HepG2 (cell line): ENCODE data around the gene EIF5. TPM values are rescaled to one million over a fixed set of nuclear protein-coding genes. Genes with fewer than 3 reads are reported as not detected.

Experiments used
- CBX5 ChIP-seq: sonication (generic); formaldehyde crosslinking; IDR thresholded peaks from 2 replicates; pipeline ENCODE4 v1.4.0; 2020; ENCODE audit warnings: missing genetic modification reagents, borderline replicate concordance
- FOXK1 ChIP-seq: sonication (generic); formaldehyde crosslinking; IDR thresholded peaks from 2 replicates; pipeline ENCODE4 v1.4.0; 2020; ENCODE audit warnings: low read depth, missing genetic modification reagents, borderline replicate concordance
- GATAD1 ChIP-seq: IDR thresholded peaks from 2 replicates; pipeline ENCODE4 v1.6.1; 2016; ENCODE audit warnings: missing genetic modification reagents, missing compliant biosample characterization
- GPN1 ChIP-seq: sonication (generic); formaldehyde crosslinking; IDR thresholded peaks from 2 replicates; pipeline ENCODE4 v1.5.1; 2020; ENCODE audit warnings: missing genetic modification reagents, borderline replicate concordance
- MATR3 ChIP-seq: sonication (generic); formaldehyde crosslinking; IDR thresholded peaks from 2 replicates; pipeline ENCODE4 v1.4.0; 2020; ENCODE audit warnings: missing genetic modification reagents
- SOX6 ChIP-seq, 2 experiments: fragments of 450-650 bp in 1 of 2; sonication (generic) in 1 of 2; formaldehyde crosslinking in 1 of 2; IDR thresholded peaks; 2 replicates each; pipeline versions ENCODE4 v1.4.0 to v1.6.1; 2017 to 2020; ENCODE audit warnings: antibody characterized with exemption in 1 of 2, mild to moderate bottlenecking in 1 of 2, missing genetic modification reagents in 1 of 2
- TEAD3 ChIP-seq: optimal IDR thresholded peaks from 2 replicates; pipeline ENCODE3; 2016; ENCODE audit warnings: borderline replicate concordance
- ZNF329 ChIP-seq: sonication (generic); formaldehyde crosslinking; IDR thresholded peaks from 2 replicates; pipeline ENCODE4 v1.9.0; 2021; ENCODE audit warnings: low read depth, mild to moderate bottlenecking, missing genetic modification reagents
- ZNF749 ChIP-seq: sonication (generic); formaldehyde crosslinking; IDR thresholded peaks from 2 replicates; pipeline ENCODE4 v1.8.0; 2022; ENCODE audit warnings: mild to moderate bottlenecking, missing genetic modification reagents, moderate library complexity, borderline replicate concordance
- polyA plus RNA-seq, 8 experiments: library from polyadenylated mRNA; depleted of rRNA in 3 of 8; stranded (reverse) in 7 of 8; unstranded in 1 of 8; fragments of >200 nt; fragmentation: Illumina TruSeq in 4 of 8; extraction: Trizol in 4 of 8; gene quantifications; 2 replicates each; pipeline versions ENCODE4 v1.2.1 to v1.2.3, GENCODE V29; 2011 to 2016; ENCODE audit warnings: low read depth in 4 of 8, missing spikeins in 1 of 8, mixed read lengths in 1 of 8; ENCODE audit not compliant: insufficient read depth in 1 of 8
- total RNA-seq, 5 experiments: library from RNA; depleted of rRNA; stranded (reverse); fragments of >200 nt; fragmentation: Illumina TruSeq; extraction: Trizol; gene quantifications; 2 replicates each; pipeline ENCODE4 v1.2.3, GENCODE V29; 2016; ENCODE audit warnings: low read depth in 1 of 5
- TF ChIP-seq, protein P1 (sequence below): sonication (generic); formaldehyde crosslinking; IDR thresholded peaks from 2 replicates; pipeline ENCODE4 v1.5.0; 2020; ENCODE audit warnings: mild to moderate bottlenecking, missing genetic modification reagents, borderline replicate concordance

Gene EIF5
- total and polyA plus RNA-seq, 2 of the 13 experiments (the other 11 are each of a cell fraction or from before 2014, with no cell fraction given): 189 to 281 TPM

DNA sequence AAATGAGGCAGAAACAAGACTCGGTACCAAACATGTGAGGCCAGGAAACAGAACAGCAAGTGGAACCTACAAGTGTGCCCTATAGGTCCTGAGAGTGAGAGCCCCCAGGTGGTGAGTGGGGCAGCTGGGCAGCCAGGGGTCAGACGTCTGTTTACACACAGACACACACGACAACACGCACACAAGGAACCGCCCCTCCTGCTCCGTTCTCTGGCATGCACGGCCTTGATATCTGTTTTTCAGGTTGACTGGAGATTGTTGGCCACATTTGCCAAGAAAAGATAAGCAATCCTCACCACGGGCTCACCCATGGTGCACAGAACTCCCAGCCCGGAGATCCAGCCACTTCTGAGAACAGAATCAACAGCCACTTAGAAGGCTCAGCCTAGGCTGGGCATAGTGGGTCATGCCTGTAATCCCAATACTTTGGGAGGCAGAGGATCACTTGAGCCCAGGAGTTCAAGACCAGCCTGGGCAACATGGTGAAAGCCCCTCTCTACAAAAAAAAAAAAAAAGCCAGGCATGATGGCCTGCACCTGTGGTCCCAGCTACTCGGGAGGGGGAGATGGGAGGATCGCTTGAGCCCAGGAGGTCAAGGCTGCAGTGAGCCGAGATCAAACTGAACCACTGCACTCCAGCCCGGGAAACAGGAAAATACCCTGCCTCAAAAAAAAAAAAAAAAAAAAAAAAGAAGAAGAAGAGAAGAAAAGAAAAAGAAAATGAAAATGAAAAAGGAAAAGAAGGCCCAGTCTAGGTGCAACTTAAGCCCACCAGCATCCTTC is 19.4 kb upstream of the EIF5 start (continued):
- TF ChIP-seq, protein P1, sequence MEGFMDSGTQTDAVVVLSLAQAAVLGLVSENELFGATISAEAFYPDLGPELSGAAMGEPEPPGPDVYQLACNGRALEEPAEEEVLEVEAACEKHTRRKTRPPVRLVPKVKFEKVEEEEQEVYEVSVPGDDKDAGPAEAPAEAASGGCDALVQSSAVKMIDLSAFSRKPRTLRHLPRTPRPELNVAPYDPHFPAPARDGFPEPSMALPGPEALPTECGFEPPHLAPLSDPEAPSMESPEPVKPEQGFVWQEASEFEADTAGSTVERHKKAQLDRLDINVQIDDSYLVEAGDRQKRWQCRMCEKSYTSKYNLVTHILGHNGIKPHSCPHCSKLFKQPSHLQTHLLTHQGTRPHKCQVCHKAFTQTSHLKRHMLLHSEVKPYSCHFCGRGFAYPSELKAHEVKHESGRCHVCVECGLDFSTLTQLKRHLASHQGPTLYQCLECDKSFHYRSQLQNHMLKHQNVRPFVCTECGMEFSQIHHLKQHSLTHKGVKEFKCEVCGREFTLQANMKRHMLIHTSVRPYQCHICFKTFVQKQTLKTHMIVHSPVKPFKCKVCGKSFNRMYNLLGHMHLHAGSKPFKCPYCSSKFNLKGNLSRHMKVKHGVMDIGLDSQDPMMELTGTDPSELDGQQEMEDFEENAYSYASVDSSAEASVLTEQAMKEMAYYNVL: 0 out of 2 replicates have a peak, but pooled peaks have one; percentile 31
- TF ChIP-seq MATR3 (CRISPR knock-in tag) (no peak), FOXK1 (CRISPR knock-in tag) (peak; percentile 68; the same call in 1 of the 2 replicates), CBX5 (CRISPR knock-in tag) (peak; percentile 15; the same call in 1 of the 2 replicates), SOX6 (IDR thresholded peaks at IDR 0.05) (no peak), SOX6 (CRISPR knock-in tag; IDR thresholded peaks at IDR 0.05) (peak; percentile 21; the same call in 1 of the 2 replicates), GPN1 (no peak), GATAD1 (CRISPR knock-in tag) (no peak), ZNF329 (CRISPR knock-in tag) (no peak), TEAD3 (CRISPR knock-in tag) (peak; percentile 30), ZNF749 (CRISPR knock-in tag) (no peak)
